GM11168 (cell line): Measurements from ENCODE around the gene TUBA4A.
"Not testable (repeated sequence)": the region's sequence is repeated elsewhere in the genome, so short reads cannot be mapped to it uniquely, and the experiment has no call there.

Experiments
- in situ Hi-C: fragments of 300-500 bp; cut with MboI; formaldehyde crosslinking; loops from one replicate; pipeline ENCODE4 v1.12.0; 2022; ENCODE audit warnings: low sequenced_read_pairs; ENCODE audit not compliant: unreplicated experiment

Gene TUBA4A

DNA sequence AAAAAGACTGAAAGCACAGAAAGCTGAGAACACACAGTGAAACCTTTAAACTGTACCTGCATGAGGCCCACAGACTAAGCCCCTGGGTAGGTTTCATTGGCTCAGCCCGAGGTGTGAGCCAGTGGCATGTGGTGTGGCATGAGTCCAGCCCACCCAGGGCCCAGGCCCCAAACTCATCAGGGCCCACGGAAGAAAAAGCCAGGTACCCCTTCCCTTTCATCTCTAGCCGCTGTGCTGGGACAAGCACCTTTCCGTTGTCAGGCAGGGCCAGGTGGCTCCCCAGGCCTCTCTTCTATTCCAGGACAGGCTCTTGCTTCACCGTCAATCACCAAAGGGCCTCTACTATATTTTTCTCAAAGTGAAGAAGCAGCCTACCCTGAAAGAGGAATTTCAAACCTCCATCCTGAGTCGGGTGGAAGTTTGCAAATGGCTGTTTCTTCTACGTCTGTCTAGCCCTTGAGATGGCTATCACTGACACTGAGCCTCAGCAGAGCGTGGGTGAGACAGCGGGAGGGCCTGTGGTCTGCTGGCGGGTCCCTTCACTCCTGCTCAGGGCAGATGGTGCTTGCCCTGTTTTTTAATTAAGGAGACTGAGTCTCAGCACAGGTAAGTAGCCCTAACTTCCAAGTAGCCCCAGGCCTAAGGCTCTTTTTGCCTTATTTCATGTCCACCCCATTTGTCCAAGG, 34.0 kb upstream of the TUBA4A start:
- in situ Hi-C loops = no loop called here

DNA sequence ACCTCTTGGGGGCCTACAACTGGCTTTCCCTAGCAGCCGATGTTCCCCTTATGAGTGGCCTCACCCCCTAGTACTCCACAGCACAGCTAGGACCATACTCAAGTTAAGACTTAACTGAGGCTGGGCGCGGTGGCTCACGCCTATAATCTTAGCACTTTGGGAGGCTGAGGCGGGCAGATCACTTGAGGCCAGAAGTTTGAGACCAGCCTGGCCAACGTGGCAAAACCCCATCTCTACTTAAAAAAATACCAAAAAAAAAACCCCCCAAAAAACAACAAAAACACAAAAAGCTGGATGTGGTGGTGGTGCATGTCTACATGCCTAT, 33.4 kb upstream of the TUBA4A start:
- in situ Hi-C loops = not testable (repeated sequence)

DNA sequence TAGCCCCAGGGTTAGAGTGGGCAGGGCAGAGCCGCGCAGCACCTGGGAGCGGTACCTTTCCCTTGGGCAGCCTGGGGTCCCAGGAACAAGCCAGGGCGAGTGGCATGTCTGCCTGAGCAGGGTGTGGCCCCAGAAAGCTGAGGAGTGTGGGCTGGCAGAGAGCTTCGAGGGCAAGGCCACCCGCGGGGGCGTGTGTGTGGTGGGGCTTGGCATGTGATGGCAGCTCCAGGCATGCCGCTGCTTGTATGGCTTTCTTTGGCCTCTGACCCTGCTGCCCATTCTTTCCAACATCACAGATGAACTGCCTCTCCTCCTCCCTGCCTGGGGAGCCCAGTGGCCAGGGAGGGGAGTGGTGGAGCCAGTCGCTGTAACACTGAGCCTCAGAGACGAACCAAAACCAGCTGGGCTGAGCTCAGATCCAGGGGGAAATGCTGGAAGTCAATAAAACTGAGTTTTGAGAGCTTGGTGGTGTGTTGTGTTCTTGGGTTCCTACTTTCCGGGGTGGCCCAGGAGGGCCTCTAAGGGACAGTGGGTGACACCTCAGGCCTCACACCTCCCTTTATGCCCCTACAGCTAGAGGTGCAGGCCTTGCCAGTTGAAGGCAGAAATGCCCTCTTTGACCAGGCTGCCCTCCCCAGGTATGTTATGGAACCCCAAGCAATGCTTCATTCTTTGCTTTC, 32.9 kb upstream of the TUBA4A start:
- in situ Hi-C loops = no loop called here

DNA sequence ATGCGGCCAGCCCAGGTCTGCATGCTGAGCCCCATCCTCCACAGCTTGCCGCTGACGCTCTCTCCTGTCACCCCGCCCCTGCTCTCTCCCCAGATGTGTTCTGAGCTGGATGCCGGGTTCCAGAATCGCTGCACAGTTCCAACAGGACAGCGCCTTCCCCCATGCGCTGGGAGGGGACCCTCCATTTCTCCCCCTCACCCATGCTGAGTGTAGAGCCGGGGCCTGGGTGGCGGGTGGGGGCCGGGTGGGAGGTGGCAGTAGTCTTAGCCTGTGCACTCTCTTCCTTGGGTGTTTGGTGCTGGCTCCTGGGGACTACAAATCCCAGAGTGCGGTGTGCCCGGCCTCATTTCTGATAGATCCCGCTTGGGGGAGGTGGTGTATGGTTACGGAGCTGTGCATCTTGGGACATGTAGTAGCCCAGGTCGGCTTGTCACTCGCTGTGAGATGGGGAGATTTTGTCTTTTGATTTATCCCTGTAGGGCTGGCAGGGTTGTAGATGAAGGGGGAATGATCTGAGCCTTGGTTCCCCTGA, 32.2 kb upstream of the TUBA4A start:
- in situ Hi-C loops = no loop called here

DNA sequence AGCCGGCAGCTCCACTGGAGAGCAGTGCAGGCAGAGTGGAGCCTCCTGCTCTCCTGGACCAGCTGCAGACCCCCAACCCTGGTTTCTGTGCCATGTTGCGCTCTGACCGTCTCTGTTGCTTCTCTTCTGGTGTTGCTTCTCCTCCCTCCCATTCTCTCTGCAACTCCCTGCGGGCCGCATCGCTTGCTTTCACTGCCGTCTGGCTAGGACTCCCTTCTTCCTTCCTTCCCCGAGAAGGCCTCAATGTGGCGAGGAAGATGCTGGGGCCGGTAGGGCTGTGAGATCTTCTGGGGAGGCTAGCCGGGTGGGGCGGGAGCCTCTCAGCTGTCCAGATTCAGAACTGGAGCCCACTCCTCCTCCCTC, 31.6 kb upstream of the TUBA4A start:
- in situ Hi-C loops = no loop called here

DNA sequence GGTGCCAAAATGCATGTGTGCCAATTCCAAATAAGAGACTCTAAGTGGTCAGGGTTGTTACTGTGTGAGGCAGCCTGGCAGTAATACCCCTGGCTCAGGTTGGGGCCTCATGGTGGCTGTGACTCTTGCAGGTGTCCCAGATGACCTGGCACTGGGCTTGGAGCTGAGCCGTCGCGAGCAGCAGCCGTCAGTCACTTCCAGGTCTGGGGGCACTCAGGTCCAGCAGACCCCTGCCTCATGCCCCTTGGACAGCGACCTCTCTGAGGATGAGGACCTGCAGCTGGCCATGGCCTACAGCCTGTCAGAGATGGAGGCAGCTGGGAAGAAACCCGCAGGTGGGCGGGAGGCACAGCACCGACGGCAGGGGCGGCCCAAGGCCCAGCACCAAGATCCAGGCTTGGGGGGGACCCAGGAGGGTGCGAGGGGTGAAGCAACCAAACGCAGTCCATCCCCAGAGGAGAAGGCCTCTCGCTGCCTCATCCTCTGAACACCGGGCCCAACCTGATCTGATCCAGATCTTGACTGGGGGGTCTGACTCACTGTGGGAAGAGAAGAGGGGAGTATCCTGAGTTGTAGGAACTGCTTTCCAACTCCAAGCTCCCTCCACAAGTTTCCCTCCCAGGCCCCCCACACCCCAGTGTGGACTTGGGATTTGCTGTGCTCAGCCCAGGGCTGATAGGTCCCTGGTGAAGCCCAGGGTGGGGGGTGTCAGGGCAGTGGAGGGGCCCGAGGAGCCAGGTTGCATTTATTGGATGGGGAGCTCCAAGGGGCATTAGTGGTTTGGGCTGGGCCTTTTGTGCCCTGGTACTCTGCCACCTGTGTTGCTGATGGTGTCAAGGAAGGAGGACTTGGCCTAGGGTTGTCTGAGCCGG, 31.0 kb upstream of the TUBA4A start:
- in situ Hi-C loops = no loop called here

DNA sequence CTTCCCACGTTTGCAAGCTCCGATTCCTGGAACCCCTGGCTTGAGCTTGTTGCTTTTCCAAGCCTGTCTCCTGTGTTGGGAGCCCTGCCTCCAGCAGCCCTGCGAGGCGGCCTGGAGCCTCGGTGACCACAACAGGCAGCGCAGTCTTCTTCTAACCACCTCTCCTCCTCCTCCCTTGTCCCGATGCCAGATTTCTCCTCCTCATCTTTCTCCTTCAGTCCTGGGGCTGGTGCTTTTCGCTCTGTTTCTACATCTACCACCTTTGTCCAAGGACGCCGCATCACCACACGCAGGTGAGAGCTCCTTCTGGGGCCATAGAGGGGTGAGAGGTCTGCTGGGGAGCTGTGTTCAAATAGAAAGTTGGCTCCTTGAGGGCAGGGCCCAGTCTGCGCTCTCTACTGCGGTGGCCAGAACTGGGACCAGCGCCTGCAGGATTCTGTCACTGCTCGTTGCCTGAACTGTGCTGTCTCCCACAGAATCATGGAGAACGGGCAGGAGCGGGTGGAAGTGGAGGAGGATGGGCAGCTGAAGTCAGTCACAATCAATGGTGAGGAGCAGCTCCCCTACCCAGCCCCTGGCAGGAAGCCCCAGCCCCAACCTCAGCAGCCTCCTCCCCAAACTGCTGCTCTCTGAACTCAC, 29.3 kb upstream of the TUBA4A start:
- in situ Hi-C loops = no loop called here

DNA sequence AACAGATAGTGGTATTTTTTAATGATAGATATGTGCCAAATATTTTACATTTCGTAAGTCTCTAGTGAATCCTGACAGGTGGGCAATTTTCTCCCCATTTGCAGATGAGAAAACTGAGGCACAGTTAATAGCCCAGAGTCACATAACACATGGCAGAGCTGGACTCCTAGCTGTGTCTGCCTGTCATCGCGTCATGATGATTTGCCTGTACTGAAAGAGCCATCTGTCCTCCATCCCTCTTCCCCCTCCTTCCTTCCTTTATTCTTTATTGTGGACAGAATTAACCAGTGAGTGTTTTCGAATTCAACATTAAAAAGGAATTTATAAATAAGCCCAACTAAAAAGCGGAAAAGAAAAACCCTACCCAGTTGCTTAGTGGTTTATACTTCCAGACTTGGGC, 28.7 kb upstream of the TUBA4A start:
- in situ Hi-C loops = no loop called here

DNA sequence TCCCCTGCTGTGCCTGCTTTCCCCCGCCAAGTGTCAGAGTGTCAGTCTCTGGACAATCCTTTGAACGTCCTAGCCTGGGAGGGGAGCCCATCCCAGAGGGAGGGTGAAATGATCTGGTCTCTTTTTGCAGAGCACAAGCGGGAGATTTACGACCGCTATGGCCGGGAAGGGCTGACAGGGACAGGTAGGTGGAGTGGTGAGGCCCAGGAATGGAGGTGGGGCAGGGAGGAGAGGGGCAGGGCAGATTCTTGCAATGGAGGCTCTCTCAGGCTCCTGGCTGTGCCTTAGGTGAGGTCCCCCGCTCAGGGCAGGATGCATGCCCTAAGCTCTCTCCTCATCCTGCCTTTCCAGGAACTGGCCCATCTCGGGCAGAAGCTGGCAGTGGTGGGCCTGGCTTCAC, 27.9 kb upstream of the TUBA4A start:
- in situ Hi-C loops = no loop called here

DNA sequence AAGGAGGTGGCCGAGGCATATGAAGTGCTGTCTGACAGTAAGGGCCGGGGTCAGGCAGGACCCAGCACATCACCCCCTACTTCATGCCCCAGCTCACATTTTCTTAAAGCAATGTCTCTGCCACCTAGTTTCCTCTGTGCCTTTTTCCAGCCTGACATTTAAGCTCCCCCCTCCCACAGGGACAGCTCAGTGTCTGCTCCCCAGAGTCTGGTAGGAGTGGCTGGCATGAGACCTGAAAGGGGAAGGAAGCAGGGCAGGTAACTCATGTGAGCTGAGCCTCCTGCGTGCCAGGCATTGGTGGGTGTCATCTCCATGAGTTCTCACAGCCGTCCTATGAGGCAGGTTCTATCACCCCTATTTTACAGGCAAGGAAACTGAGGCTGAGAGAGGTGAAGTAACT, 26.9 kb upstream of the TUBA4A start:
- in situ Hi-C loops = no loop called here

DNA sequence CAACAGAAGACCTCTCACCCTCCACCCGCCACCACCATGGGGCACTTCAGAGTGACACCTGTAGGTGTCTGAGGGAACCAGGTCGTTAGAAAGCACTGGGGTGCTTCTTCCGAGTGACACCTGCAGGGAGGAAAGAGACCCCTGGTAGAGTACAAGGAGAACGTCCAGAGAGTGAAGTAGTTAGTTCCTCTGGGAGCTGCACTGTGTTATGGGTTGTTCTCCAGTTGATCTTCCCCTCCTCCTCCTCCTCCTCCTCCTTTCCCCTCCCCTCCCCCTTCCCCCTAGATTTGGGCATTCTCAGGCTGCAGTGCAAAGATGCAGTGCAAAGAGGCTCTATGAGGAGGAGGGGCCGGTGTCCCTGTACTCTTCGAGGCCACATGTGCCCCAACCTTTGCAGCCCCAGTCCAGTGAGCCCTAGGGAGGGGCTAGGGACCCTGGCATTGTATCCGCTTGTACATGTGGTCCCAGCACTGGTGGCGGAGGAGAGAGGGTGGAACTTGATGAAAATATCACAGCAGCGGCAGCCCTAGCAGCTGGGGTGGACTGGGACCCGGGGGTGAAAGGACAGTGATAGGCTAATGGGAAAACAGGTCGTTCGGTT, 26.3 kb upstream of the TUBA4A start:
- in situ Hi-C loops = no loop called here

DNA sequence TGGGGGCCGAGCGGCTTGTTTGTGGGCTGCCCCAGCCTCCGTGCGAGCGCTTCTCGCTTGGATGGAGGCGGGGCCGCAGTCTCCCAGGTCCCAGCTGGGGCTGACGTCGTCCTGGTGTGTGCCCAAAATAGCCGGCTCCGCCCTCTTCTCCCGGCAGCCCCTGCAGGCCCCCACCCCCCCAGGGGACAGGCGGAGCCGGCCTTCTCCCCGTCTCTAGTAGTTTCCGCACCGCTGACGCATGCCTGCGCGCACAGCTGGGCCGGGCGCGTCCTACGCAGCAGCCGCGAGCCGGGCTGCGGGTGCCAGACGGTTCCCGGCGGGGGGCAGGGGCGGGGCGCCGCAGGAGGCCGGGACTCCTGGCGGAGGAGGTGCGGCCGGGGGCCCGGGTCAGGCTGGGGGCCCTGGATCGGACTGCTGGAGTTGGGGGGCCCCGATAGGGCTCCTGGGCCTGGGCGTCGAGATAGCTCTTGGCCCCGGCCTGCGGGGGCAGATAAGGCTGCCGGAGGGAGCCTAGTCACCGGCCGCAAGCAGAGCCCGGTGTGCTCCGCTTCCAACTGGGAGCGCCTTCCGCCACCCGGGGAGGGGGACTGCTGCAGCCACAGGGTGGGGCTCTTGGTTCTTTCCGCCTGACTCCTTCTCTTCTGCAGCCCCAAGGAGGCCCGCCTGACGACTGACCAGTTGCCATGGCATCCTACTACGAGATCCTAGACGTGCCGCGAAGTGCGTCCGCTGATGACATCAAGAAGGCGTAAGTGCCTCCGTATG, 25.6 kb upstream of the TUBA4A start, which contains the start of gene DNAJB2:
Gene DNAJB2, plus strand, starts transcription at position 216 of the 765 bp plus-strand sequence. Its CDS starts 468 bp downstream, at position 684.
- in situ Hi-C loops = no loop called here

DNA sequence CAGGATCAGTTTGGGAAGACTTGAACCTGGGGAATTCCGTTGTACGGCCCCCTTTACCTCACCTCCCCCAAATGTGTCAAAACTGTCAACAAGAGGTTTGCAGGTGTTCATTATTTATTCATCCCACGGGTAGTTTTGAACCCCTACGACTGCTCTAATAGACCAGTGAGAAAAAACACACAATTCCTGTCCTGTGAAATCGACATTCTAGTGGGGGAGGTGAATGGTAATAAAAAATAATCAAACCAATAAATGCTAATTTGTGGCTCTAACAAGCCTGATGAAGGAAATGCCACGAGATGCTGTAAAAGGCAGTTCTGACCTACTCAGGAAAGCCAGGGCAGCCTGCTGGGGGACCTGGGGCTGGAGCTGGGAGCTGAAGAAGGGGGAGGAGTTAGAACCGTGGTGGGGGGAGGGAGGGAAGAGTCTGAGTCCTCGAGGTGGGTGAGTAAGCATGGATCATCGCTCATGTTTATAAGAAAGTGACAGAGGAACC, 25.0 kb upstream of the TUBA4A start:
- in situ Hi-C loops = no loop called here

DNA sequence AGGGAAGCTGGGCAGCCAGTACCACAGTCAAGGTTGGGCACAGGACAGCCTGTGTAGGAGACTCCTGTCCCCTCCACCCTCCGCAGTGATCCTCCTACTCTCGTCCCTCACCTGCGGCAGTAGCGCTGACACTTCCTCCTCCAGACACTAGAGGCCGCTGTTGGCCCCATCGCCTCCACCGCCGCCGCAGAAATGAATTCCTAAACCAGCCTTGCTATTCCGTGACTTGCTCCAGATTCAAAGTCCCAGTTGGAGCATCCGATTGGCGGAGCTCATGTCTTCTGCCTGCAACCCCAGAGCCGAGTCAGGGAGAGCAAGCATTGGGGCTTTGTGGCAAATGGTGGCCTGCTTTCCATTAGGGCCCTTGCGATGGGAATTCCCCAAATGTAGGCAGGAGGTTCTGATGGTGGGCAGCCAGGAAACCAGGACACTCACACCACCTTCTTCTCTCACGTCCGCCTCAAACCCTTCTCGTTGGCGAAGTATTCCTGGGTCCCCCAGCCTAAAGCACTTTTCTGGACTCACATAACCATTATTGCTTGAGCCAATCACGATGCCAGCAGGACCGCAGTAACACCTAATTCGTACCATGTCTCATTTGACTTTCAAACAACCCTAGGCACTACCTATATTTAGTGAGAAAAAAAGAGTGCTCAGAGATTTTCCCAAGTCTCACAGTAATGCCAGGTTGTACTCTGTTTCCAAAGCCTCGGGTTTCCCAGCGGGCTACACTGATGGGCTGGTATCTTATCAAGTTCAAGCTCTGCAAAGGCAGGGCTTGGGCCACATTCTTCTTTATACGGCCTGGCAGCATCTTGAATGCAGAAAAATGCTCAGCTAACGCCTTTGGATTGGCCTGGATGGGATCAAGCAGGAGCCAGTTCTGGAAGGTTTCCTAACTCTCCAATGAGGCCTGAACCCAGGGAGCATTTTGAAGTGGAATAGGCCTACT, 24.3 kb upstream of the TUBA4A start:
- in situ Hi-C loops = no loop called here

DNA sequence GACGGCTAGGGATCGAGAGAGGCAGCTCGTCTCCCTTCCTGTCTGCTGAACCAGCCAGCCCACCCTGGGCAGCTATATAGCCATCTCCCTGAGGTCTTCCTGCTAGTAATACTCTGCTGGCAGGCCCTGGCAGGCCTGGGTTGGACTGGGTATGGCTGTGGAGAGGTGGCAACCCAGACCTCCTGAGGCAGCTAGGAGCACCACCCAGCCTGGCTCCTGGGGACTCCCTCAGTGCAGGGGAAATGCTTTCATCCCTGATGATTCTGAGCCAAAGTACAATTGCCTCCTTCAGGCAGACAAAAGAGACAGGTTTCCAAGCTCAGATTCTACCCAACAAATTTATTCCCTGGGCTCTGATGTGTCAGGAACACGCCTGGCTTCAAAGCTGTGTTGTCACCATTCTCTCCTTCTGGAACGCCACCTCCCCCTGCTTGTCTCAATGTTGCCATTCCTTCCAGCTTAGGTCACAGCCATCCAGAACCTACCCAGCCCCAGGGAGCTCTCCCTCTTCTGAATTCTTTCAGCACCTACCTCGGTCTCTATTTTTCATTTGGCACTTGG, 20.7 kb upstream of the TUBA4A start:
- in situ Hi-C loops = no loop called here

DNA sequence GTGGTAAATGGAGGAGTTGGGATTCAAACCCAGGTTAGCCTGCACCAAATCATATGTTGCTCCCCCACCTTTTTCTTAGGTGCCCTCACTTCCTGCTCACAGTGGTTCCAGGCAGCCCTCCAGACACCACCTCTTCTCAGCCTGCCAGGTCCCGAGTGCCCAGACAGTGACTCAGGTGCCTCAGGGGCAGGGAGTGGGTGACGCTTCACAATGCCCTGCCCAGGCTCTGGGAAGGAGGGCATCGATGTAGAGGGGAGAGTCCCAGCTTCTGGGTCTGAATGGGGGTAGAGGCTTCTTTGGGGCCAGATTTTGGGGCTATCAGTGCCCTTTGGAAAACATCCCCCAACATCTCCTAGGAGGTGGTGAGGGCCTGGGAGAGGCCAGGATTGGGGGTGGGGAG, 20.2 kb upstream of the TUBA4A start:
- in situ Hi-C loops = no loop called here

DNA sequence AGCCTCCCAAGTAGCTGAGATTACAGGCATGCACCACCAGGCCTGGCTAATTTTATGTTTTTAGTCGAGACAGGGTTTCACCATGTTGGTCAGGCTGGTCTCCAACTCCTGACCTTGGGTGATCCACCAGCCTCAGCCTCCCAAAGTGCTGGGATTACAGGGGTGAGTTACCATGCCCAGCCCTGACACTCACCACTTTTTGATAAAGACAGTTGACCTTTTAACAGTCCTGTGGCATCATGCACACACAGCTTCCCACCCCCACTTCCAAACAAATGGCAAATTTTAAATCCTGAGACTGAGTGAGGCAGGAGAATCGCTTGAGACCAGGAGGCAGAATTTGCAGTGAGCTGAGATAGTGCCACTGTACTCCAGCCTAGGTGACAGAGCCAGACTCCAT, 19.3 kb upstream of the TUBA4A start:
- in situ Hi-C loops = no loop called here

DNA sequence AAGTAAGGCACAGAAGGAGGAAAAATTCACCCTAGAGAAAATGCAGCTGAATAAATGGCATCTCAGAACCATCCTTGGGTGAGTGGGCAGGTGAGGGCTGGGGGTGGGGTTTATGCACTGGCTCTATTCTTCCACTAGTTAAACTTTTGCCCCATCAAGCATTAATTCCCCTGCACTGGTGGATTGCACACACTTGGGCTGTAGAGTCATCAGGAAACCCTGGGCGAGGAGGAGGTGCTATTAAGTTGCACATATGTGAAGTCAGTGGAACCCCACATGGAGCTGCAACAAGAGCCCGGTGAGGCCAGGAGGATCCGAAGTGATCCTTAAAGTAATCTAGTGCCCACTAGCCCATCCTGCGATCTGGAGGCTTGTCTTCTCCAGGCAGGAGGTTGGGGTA, 18.6 kb upstream of the TUBA4A start:
- in situ Hi-C loops = no loop called here
